PFSK-1 (cell line): Measurements from ENCODE around the gene SH3PXD2A.

Source experiments
- FOXP2 ChIP-seq: optimal IDR thresholded peaks from 2 replicates; pipeline ENCODE3; 2011; ENCODE audit warnings: borderline replicate concordance, control low read depth, inconsistent platforms; ENCODE audit not compliant: insufficient read depth; ENCODE audit errors: extremely low read length, extremely low read depth
- POLR2AphosphoS5 ChIP-seq: IDR thresholded peaks from 2 replicates; pipeline ENCODE4 v1.6.1; 2012; ENCODE audit warnings: low read depth, mild to moderate bottlenecking, control low read depth, low read length, moderate library complexity
- SIN3A ChIP-seq: IDR thresholded peaks from 2 replicates; pipeline ENCODE4 v1.6.1; 2012; ENCODE audit warnings: mild to moderate bottlenecking, low read length, moderate library complexity, borderline replicate concordance; ENCODE audit not compliant: insufficient read depth
- TAF1 ChIP-seq: IDR thresholded peaks from 2 replicates; pipeline ENCODE4 v1.6.1; 2012; ENCODE audit warnings: low read length, control low read depth, borderline replicate concordance; ENCODE audit not compliant: insufficient read depth
- TF ChIP-seq, protein P1 (sequence below), 2 experiments: IDR thresholded peaks; 2 replicates each; pipeline versions ENCODE4 v1.6.1 to v1.8.0; 2011 to 2012; ENCODE audit warnings: low read depth in 2 of 2, low read length in 2 of 2, control low read depth in 1 of 2, inconsistent platforms in 1 of 2, mild to moderate bottlenecking in 1 of 2, moderate library complexity in 1 of 2; ENCODE audit not compliant: insufficient read depth in 1 of 2

GRCh38 chr10:103706047-103706446 lies 149.3 kb downstream of the SH3PXD2A start:
- TF ChIP-seq, protein P1, sequence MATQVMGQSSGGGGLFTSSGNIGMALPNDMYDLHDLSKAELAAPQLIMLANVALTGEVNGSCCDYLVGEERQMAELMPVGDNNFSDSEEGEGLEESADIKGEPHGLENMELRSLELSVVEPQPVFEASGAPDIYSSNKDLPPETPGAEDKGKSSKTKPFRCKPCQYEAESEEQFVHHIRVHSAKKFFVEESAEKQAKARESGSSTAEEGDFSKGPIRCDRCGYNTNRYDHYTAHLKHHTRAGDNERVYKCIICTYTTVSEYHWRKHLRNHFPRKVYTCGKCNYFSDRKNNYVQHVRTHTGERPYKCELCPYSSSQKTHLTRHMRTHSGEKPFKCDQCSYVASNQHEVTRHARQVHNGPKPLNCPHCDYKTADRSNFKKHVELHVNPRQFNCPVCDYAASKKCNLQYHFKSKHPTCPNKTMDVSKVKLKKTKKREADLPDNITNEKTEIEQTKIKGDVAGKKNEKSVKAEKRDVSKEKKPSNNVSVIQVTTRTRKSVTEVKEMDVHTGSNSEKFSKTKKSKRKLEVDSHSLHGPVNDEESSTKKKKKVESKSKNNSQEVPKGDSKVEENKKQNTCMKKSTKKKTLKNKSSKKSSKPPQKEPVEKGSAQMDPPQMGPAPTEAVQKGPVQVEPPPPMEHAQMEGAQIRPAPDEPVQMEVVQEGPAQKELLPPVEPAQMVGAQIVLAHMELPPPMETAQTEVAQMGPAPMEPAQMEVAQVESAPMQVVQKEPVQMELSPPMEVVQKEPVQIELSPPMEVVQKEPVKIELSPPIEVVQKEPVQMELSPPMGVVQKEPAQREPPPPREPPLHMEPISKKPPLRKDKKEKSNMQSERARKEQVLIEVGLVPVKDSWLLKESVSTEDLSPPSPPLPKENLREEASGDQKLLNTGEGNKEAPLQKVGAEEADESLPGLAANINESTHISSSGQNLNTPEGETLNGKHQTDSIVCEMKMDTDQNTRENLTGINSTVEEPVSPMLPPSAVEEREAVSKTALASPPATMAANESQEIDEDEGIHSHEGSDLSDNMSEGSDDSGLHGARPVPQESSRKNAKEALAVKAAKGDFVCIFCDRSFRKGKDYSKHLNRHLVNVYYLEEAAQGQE (IDR thresholded peaks at IDR 0.05; ENCODE audit: insufficient read depth in 1 of 2, low read depth in 2 of 2, low read length in 2 of 2): no peak
- no peak for TF ChIP-seq SIN3A
- no peak for TF ChIP-seq POLR2AphosphoS5
- no peak for TF ChIP-seq FOXP2
- no peak for TF ChIP-seq TAF1
